Osteoblast (primary cell): ENCODE measurements around the gene ARIH2. TPM values are rescaled to one million over a fixed set of nuclear protein-coding genes. Genes with fewer than 3 reads are reported as not detected.

Source experiments
- DNase-seq: peaks from one replicate; pipeline ENCODE4 v3.0.0; 2011; ENCODE audit warnings: low spot score, mixed read lengths; ENCODE audit not compliant: insufficient read length; ENCODE audit errors: missing footprints
- H2AFZ ChIP-seq: 2 replicates; pipeline ENCODE4 v1.6.0; 2011; ENCODE audit warnings: mild to moderate bottlenecking, low read length
- H3K27ac ChIP-seq: 2 replicates; pipeline ENCODE4 v1.5.1; 2011; ENCODE audit warnings: mild to moderate bottlenecking, low read depth, low read length, moderate library complexity
- H3K27me3 ChIP-seq: 2 replicates; pipeline ENCODE4 v1.6.0; 2012; ENCODE audit warnings: mild to moderate bottlenecking, control low read depth, inconsistent platforms, low read length, moderate library complexity; ENCODE audit not compliant: insufficient read depth
- H3K36me3 ChIP-seq: 2 replicates; pipeline ENCODE4 v1.5.1; 2011; ENCODE audit warnings: mild to moderate bottlenecking, low read length, control low read depth, moderate library complexity; ENCODE audit not compliant: insufficient read depth
- H3K4me1 ChIP-seq: 2 replicates; pipeline ENCODE4 v1.5.1; 2011; ENCODE audit warnings: mild to moderate bottlenecking, low read length, control low read depth, moderate library complexity; ENCODE audit not compliant: insufficient read depth
- H3K4me2 ChIP-seq: 2 replicates; pipeline ENCODE4 v1.6.0; 2011; ENCODE audit warnings: mild to moderate bottlenecking, low read length; ENCODE audit not compliant: insufficient read depth
- H3K4me3 ChIP-seq: fragments of 200-600 bp; sonication (generic); 3 replicates; pipeline ENCODE4 v1.5.1; 2012; ENCODE audit warnings: mild to moderate bottlenecking, low read length, inconsistent platforms; ENCODE audit not compliant: insufficient read depth
- H3K79me2 ChIP-seq: 2 replicates; pipeline ENCODE4 v1.6.0; 2012; ENCODE audit warnings: mild to moderate bottlenecking, low read length, control low read depth, inconsistent platforms; ENCODE audit not compliant: insufficient read depth
- H3K9me3 ChIP-seq: 2 replicates; pipeline ENCODE4 v1.5.1; 2011; ENCODE audit warnings: low read depth, low read length, control low read depth
- H4K20me1 ChIP-seq: 2 replicates; pipeline ENCODE4 v1.6.0; 2012; ENCODE audit warnings: mild to moderate bottlenecking, low read length, control low read depth; ENCODE audit not compliant: insufficient read depth
- total RNA-seq: library from RNA; depleted of rRNA; stranded (reverse); fragments of >200 nt; gene quantifications from 2 replicates; pipeline ENCODE4 v1.2.3, GENCODE V29; 2012
- TF ChIP-seq, protein P1 (sequence below): IDR thresholded peaks from 2 replicates; pipeline ENCODE4 v1.5.1; 2011; ENCODE audit warnings: mild to moderate bottlenecking, low read depth, low read length, moderate library complexity; ENCODE audit errors: extremely low read depth

Gene ARIH2
- total RNA-seq, 1 donor, result 69.1 TPM

DNA sequence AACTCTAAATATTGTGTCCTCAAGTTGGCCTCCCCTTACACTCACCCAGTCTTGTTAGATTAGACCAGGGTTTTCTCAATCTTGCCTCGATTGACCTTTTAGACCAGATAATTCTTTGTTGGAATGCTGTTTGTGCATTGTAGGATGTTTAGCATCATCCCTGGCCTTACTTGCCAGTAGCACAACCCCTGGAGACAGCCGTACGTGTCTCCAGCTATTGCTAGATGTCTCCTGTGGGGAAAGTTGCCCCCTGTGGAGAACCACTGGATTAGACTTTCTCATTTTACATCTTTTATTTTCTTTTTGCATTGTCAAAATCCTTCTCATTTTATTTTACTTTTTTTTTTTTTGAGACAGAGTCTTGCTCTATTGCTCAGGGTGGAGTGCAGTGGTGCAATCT lies 90.8 kb downstream of the ARIH2 start:
- H3K27me3 ChIP-seq, result no peaks in the 10 kb centered on the region
- DNase-seq, result peak; percentile 36
- peaks cover 45% of the 10 kb centered on the region for H4K20me1 ChIP-seq
- no peak overlapping the region for H2AFZ ChIP-seq
- peaks cover 16% of the 10 kb centered on the region for H3K4me1 ChIP-seq
- no peak overlapping the region for H3K4me2 ChIP-seq
- H3K9me3 ChIP-seq, result no peaks in the 10 kb centered on the region
- TF ChIP-seq, protein P1, sequence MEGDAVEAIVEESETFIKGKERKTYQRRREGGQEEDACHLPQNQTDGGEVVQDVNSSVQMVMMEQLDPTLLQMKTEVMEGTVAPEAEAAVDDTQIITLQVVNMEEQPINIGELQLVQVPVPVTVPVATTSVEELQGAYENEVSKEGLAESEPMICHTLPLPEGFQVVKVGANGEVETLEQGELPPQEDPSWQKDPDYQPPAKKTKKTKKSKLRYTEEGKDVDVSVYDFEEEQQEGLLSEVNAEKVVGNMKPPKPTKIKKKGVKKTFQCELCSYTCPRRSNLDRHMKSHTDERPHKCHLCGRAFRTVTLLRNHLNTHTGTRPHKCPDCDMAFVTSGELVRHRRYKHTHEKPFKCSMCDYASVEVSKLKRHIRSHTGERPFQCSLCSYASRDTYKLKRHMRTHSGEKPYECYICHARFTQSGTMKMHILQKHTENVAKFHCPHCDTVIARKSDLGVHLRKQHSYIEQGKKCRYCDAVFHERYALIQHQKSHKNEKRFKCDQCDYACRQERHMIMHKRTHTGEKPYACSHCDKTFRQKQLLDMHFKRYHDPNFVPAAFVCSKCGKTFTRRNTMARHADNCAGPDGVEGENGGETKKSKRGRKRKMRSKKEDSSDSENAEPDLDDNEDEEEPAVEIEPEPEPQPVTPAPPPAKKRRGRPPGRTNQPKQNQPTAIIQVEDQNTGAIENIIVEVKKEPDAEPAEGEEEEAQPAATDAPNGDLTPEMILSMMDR, result no peak
- no peak overlapping the region for H3K4me3 ChIP-seq
- H3K79me2 ChIP-seq, result peaks cover 74% of the 10 kb centered on the region
- H3K36me3 ChIP-seq, result peaks cover 17% of the 10 kb centered on the region
- H3K27ac ChIP-seq, result no peak overlapping the region

- Histone ChIP-seq H3K36me3 (peaks cover 38% of the 10 kb centered on the region), H4K20me1 (peaks cover 57% of the 10 kb centered on the region)
Measured at GRCh38 chr3:49012441-49013017, 93.9 kb downstream of the ARIH2 start.

DNA sequence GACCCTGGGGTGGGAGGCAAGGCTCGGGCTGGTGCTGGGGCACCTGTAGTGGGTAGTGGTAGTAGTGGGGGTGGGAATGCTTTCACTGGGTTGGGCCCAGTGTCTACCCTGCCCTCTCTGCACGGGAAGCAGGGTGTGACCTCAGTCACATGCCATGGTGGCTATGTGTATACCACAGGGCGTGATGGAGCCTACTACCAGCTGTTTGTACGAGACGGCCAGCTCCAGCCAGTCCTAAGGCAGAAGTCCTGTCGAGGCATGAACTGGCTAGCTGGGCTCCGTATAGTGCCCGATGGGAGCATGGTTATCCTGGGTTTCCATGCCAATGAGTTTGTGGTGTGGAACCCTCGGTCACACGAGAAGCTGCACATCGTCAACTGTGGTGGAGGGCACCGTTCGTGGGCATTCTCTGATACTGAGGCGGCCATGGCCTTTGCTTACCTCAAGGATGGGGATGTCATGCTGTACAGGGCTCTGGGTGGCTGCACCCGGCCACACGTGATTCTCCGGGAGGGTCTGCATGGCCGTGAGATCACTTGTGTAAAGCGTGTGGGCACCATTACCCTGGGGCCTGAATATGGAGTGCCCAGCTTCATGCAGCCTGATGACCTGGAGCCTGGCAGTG lies 94.6 kb downstream of the ARIH2 start:
- Histone ChIP-seq H3K4me3 (no peak overlapping the region), H3K4me2 (no peak overlapping the region), H3K36me3 (peaks cover 38% of the 10 kb centered on the region), H3K27ac (no peak overlapping the region), H3K4me1 (peaks cover 7% of the 10 kb centered on the region), H3K9me3 (no peaks in the 10 kb centered on the region), H4K20me1 (peaks cover 52% of the 10 kb centered on the region), H3K27me3 (no peaks in the 10 kb centered on the region), H3K79me2 (peaks cover 71% of the 10 kb centered on the region), H2AFZ (no peak overlapping the region)
- DNase-seq, result peak; percentile 50
- TF ChIP-seq, protein P1, result no peak

More at GRCh38 chr3:49012441-49013017, 93.9 kb downstream of the ARIH2 start:
- peak; percentile 23 for DNase-seq
- H3K27me3 ChIP-seq, result no peaks in the 10 kb centered on the region
- TF ChIP-seq, protein P1, result no peak
- H3K4me2 ChIP-seq, result no peak overlapping the region
- H3K79me2 ChIP-seq, result peaks cover 73% of the 10 kb centered on the region
- peaks cover 8% of the 10 kb centered on the region for H3K4me1 ChIP-seq
- H3K27ac ChIP-seq, result no peak overlapping the region
- H2AFZ ChIP-seq, result no peak overlapping the region
- no peaks in the 10 kb centered on the region for H3K9me3 ChIP-seq
- H3K4me3 ChIP-seq, result no peak overlapping the region
